Nephron progenitor cell (in vitro differentiated cells): ENCODE measurements around the gene EPDR1.

Experiments used
- DNase-seq: peaks from one replicate; pipeline ENCODE4 v3.0.0; 2021
- H3K27ac Mint-ChIP-seq: 2 replicates; pipeline ENCODE4 v1.8.0; 2021; ENCODE audit warnings: mild to moderate bottlenecking, moderate library complexity, mixed read lengths
- H3K27me3 Mint-ChIP-seq: 2 replicates; pipeline ENCODE4 v1.8.0; 2021; ENCODE audit warnings: mild to moderate bottlenecking, low read depth, mixed read lengths; ENCODE audit not compliant: poor library complexity
- H3K36me3 Mint-ChIP-seq: 2 replicates; pipeline ENCODE4 v1.8.0; 2021; ENCODE audit warnings: low read depth, mixed read lengths
- H3K4me1 Mint-ChIP-seq: 2 replicates; pipeline ENCODE4 v1.8.0; 2021; ENCODE audit warnings: mixed read lengths
- H3K4me3 Mint-ChIP-seq: 2 replicates; pipeline ENCODE4 v1.8.0; 2021; ENCODE audit warnings: mild to moderate bottlenecking, moderate library complexity, mixed read lengths
- H3K9me3 Mint-ChIP-seq: 2 replicates; pipeline ENCODE4 v1.8.0; 2021; ENCODE audit warnings: mild to moderate bottlenecking, moderate library complexity, mixed read lengths
- TF ChIP-seq, protein P1 (sequence below): fragments of 200-600 bp; sonication (generic); IDR thresholded peaks from 2 replicates; pipeline ENCODE4 v1.5.0; 2021; ENCODE audit warnings: antibody characterized with exemption

The EPDR1 gene

DNA sequence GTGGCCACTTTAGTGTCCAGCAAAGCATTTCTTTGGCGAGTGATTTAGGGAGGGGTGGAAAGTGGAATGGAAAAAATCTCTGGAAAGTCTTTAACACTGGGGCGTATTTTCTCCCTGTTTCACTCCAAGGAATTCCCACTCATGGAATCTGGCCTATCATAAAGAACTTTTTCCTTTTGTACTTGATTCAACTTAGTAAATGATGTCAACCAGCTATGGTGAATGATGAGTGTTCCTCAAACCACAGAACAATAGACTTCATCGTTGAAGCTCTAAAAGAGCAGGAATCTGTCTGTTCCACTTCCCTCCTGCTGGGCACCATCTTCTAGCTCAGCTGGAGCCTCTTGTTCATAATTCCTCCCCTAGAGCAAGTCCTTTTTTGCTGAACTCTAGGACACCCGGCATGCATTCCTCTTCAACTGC is 66.5 kb downstream of the EPDR1 start:
- Mint-ChIP-seq H3K4me1 (peaks cover 9% of the 10 kb centered on the region), H3K27ac (no peak overlapping the region), H3K36me3 (no peaks in the 10 kb centered on the region), H3K27me3 (peaks cover 7% of the 10 kb centered on the region), H3K9me3 (no peaks in the 10 kb centered on the region), H3K4me3 (no peak overlapping the region)
- TF ChIP-seq, protein P1, sequence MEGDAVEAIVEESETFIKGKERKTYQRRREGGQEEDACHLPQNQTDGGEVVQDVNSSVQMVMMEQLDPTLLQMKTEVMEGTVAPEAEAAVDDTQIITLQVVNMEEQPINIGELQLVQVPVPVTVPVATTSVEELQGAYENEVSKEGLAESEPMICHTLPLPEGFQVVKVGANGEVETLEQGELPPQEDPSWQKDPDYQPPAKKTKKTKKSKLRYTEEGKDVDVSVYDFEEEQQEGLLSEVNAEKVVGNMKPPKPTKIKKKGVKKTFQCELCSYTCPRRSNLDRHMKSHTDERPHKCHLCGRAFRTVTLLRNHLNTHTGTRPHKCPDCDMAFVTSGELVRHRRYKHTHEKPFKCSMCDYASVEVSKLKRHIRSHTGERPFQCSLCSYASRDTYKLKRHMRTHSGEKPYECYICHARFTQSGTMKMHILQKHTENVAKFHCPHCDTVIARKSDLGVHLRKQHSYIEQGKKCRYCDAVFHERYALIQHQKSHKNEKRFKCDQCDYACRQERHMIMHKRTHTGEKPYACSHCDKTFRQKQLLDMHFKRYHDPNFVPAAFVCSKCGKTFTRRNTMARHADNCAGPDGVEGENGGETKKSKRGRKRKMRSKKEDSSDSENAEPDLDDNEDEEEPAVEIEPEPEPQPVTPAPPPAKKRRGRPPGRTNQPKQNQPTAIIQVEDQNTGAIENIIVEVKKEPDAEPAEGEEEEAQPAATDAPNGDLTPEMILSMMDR, result no peak
- DNase-seq, result no peak

DNA sequence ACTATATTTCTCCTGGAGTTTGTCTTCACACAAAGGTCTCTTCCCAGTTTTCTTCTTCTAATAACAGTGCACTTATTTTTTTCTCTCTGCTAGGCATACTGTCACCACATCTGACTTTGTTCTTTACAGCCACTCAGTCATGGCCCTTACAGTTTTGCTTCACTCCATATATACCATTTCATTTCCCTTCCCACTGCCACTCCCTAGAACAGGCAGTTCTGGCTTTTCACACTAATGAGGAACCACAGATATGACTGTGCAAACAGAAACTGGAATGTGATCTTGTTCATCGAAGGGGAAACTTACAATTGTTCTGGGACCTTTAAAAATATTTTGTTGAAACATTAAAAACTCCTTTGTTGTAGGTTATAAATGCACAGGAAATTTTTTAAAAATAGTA is 67.3 kb downstream of the EPDR1 start:
- Mint-ChIP-seq H3K27me3 (peaks cover 7% of the 10 kb centered on the region), H3K36me3 (no peaks in the 10 kb centered on the region), H3K27ac (peak overlapping the region; percentile 15), H3K4me1 (peaks cover 9% of the 10 kb centered on the region), H3K4me3 (no peak overlapping the region), H3K9me3 (no peaks in the 10 kb centered on the region)
- DNase-seq, result no peak
- TF ChIP-seq, protein P1, result no peak

DNA sequence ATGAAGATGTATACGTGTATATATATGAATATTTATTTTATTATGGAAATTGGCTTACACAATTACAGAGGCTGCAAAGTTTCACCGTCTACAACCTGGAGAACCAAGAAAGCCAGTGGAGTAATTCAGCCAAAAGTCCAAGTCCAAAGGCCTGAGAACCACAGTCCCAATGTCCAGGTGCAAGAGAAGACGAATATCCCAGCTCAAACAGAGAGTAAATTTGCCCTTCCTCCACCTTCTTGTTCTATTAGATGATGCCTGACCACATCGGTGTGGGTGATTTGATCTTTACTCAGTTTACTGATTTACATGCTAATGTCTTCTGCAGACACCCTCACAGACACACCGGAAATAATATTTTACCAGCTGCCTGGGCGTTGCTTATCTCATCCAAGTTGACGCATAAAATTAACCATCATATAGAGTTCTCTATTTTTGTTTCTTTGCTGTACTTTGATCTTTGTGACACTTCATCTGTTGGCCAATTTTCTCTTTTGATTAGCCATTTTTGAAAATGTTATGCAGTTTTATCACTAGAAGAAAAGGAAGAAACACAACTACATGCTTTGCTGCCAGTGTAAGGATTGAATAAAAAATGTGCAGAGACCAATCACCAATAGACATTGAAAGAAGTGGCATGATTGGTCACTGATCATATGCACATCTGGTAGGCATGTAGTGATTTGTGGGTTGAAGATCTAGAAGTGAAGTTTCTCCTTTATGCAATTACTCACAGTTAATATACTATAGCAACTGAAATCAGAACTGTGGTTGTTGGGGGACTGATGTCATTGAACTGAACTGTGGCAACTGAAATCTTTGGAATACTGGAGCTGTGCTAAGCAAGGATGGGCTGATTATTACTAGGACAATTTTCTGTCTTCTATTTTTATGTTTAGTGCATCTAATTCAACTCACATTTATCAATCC is 68.5 kb downstream of the EPDR1 start:
- Mint-ChIP-seq H3K27me3 (peaks cover 3% of the 10 kb centered on the region), H3K4me1 (peaks cover 9% of the 10 kb centered on the region), H3K27ac (no peak overlapping the region), H3K9me3 (peaks cover 4% of the 10 kb centered on the region), H3K4me3 (no peak overlapping the region), H3K36me3 (no peaks in the 10 kb centered on the region)
- DNase-seq, result no peak
- TF ChIP-seq, protein P1, result no peak

DNA sequence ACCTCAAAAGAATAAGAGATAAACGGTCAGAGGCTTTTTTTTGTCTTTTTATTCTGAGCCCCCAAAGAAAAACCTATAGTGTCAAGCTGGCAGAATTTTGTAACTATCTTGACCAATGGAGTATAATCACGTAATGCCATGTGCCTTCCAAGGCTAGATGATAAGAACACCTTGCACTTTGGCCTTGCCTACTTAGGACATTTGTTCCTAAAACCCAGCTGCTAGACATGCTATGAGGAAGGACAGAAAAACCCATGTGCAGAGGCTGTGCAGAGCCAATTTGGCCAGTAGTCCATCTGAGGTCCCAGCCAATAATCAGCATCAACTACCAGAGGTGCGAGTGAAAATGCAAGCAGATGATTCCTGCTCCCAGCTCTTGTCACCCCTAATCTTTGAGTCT is 69.9 kb downstream of the EPDR1 start:
- Mint-ChIP-seq H3K27ac (no peak overlapping the region), H3K27me3 (peaks cover 3% of the 10 kb centered on the region), H3K4me1 (peaks cover 4% of the 10 kb centered on the region), H3K9me3 (peaks cover 8% of the 10 kb centered on the region), H3K4me3 (no peak overlapping the region), H3K36me3 (no peaks in the 10 kb centered on the region)
- TF ChIP-seq, protein P1, result no peak
- no peak for DNase-seq

DNA sequence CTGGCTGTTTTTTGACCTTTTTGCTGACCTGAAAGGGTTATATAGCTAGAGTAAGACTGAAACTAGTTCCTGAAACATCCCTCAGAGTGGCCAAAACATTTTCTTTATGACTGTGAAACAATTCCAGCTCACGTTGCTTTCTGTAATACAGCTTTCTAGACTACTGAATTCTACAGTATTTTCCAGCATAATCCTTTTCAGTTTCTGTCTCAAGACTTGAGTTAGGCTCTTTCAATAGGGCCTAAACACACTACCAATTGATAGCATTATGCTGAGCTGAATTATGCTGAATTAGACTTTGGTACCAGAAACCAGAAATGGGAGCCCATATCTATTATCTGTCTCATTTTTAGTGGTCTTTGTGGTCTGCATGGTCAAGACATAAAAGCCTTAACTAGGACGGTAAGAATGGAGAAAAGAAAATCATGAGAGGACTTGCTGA is 72.6 kb downstream of the EPDR1 start:
- Mint-ChIP-seq H3K36me3 (no peaks in the 10 kb centered on the region), H3K27ac (no peak overlapping the region), H3K27me3 (peaks cover 3% of the 10 kb centered on the region), H3K4me1 (no peaks in the 10 kb centered on the region), H3K9me3 (peaks cover 22% of the 10 kb centered on the region), H3K4me3 (no peak overlapping the region)
- no peak for DNase-seq
- TF ChIP-seq, protein P1, result no peak

DNA sequence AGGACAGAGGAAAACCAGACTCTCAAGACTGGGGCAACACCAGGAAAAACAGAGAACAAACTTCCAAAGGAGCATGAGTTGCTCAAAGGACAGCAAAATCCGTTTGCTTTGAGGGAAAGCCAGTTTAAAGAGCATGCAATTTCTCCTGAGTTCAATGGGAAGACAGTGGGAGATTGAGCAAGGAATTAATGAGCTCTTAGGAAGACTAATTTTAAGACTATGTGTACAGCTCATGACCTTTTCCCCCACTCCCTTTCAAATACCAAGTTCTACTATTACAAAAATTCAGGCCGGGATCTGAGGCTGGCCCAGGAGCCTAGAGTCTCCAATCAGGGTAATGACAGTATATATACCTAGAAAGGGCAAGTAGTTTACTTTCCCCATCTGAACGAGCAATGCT is 79.2 kb downstream of the EPDR1 start:
- DNase-seq, result no peak
- H3K27ac Mint-ChIP-seq, result peak overlapping the region; percentile 55
- TF ChIP-seq, protein P1, result no peak
- H3K27me3 Mint-ChIP-seq, result no peaks in the 10 kb centered on the region
- no peak overlapping the region for H3K4me3 Mint-ChIP-seq
- peaks cover 17% of the 10 kb centered on the region for H3K9me3 Mint-ChIP-seq
- H3K36me3 Mint-ChIP-seq, result no peaks in the 10 kb centered on the region
- H3K4me1 Mint-ChIP-seq, result no peaks in the 10 kb centered on the region
